GOT3 (cell line): ENCODE measurements around the gene ARHGEF28.

ENCODE experiments used
- DNase-seq: peaks from one replicate; lab custom pipeline; 2025; ENCODE audit warnings: mixed read lengths; lab: John Stamatoyannopoulos, UW

The ARHGEF28 gene

GRCh38 chr5:73777192-73777591, 151.2 kb downstream of the ARHGEF28 start:
- no peak for DNase-seq

DNA sequence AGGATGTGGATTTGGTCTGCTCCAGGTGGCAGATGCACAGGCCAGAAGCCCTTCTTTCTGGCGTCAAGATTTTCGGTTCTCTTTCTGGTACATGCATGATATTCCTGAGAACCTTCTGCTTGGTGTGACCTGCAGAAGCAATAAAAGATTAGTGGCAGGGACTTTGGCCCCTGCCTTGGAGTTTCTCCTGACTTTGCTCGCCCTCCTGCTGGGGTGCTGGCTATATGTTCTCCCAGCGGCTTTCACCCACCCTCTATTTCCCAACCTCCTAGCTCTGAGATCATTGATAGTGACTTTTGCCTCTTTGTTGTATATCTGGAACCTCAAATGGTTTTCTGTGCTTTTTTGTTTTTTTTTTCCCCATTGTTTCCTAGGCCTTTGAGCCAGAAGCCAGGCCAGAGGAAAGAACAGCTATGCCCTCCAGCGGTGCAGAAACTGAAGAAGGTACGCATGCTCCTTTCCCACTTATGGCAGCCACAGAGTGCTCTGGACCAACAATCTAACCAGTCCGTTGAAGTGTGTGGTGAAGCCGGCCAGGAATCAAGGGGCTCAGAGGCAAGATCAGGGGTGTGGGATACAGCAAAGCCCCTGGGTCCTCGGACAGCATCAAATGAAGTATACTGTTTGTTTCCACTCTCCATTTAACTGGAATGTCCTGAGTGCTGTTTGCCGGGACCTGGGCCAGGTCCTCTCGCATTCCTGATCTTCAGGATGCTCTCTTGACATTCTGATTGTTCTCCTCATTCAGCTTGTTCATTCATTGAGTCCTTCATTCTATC, 154.5 kb downstream of the ARHGEF28 start:
- DNase-seq, result no peak

DNA sequence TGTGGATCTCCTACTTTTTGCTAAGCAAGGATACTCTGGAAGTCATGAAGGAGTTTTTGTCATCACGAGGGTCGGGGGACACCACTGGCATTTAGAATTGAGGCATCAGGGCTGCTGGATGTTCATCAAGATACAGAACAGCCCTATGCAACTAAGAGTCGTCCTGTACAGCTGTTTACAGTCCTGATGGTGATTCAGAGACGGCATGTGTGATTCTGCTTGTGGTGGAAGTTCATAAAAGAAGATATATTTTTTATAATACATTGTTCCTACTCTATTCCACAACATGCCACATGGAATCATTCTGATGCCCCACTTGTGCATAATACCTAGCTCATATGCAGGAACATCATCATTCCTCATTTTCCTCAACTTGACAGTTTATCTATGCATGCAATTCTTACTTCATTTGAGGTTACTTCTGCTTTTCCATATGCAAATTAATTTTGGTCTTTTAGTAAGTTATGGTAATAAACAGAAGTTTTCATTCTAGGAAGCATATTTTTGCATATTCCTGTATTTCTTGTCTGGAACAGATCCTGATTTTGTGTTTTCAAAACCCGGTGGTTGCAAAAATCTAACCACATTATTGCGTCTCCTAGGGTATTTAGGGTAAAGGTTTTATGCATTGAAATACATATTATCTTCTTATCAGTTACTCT, 155.2 kb downstream of the ARHGEF28 start:
- DNase-seq, result no peak

DNA sequence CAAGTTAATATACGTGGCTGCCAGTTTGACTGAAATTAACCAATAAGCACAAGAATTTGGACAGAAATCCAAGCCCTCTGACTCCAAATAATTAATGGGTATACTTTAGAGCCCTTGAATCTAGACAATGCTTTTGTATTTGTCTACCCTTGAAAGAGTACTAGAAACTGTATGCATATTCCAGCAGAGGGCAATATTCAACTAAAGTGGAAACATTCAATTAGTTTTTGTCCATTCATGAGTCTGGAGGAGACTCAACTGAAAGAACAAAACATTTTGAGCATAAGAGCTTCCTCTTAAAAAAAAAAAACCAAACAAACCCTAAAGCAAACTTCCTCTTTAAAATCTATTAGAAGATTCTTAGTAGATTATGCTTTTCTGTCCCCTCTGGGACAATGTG, 157.8 kb downstream of the ARHGEF28 start:
- DNase-seq, result no peak

DNA sequence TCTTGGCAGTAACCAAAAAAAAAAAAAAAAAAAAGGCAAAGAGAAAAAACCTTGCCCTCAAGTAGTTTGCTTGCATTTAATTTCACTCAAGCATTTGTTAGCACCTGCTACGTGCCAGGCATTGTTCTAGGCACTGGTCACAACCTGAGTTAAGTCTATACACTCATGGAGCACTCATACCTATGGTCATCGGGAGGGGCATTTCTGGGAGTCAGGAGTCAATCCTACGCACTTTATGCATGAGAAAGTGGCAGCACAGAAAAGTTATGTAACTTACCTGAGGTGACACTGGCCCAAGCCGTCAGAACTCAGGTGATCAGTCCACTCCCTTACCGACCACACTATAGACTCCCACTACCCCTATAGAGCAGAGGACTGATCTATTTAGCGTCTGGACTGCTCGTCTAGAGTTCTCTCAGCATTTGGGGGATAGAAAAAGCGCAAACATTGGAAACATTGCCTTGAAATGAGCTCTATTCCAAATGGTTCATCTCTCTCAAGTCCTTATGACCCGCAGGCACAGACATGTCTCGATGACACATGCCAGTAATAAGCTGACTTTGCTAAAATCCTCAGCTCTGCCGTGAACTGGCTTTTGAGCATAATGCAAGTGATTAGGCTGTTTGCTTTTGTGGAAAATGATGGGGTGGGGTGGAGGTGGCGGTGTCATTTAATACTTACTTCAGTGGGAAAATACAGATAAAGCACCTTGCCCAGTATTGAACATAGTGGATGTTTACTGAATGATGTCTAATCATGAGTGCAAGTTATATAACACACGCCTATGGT, 160.2 kb downstream of the ARHGEF28 start:
- no peak for DNase-seq

DNA sequence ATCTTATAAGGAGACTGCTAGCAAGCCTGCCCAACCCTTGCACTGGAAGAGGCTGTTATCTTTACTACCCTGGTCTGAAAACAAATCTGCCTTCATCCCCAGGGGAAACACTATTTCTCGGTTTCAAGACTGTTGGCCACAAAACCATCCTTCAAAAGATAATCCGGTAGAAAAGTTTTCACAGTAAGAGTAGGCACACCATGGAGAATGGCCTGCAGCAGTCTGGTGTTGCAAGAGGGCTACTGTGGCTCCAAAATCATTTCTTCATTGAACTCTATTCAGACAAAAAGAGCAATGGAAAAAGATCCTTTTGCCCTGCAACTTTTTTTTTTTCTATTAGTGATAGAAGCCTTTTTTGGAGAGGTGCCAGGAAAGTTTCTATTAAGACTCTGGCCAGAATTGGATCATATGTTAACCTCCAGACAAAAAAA, 163.9 kb downstream of the ARHGEF28 start:
- no peak for DNase-seq

DNA sequence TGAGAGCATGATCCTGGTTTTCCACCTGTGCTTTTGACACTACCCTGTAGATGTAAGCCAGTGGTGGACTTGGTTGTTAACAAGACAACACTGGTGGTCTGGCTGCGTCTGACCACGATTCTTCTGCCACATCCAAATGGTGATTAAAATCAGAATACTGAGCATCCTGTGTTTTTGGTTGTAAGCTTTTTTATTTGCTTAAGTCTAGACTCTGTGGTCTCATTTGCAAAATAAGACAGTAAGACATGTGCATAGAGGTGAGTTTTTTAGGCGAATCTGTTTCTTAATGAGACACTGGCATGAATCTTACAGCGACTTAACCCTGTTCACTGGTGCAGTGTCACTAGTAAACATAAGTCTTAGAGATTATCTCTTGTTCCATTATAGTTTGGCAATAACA, 165.4 kb downstream of the ARHGEF28 start:
- no peak for DNase-seq

DNA sequence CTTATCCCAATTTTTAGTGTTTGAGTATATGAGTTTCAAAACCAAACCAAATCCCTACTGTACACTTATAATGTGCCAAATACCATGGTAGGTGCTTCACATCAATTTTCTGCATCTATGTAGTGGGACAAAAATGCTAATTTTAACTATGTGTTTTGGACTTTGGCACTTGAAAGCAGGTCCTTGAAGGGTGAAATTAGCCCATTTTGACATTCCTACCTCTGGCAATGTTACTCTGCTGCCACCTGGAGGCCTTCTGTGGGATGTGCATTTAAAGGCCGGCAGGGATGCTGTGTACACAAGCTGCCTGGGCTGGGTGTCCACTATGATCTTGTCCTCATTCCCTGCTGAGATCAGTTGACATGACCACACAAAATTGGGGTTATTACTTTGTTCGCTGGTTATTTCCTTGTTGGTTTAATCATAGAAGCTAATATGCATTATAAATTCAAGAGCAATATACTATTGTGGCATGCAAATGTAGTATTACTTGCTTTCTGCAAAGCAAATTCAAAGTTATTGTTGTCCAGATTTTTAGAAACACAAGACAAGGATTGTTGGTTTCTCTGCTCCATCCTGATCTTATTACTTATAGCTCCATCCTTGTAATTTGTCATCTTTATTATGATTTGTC, 166.8 kb downstream of the ARHGEF28 start:
- DNase-seq, result no peak

- no peak for DNase-seq
Observed at GRCh38 chr5:73793911-73794310, 167.9 kb downstream of the ARHGEF28 start.

DNA sequence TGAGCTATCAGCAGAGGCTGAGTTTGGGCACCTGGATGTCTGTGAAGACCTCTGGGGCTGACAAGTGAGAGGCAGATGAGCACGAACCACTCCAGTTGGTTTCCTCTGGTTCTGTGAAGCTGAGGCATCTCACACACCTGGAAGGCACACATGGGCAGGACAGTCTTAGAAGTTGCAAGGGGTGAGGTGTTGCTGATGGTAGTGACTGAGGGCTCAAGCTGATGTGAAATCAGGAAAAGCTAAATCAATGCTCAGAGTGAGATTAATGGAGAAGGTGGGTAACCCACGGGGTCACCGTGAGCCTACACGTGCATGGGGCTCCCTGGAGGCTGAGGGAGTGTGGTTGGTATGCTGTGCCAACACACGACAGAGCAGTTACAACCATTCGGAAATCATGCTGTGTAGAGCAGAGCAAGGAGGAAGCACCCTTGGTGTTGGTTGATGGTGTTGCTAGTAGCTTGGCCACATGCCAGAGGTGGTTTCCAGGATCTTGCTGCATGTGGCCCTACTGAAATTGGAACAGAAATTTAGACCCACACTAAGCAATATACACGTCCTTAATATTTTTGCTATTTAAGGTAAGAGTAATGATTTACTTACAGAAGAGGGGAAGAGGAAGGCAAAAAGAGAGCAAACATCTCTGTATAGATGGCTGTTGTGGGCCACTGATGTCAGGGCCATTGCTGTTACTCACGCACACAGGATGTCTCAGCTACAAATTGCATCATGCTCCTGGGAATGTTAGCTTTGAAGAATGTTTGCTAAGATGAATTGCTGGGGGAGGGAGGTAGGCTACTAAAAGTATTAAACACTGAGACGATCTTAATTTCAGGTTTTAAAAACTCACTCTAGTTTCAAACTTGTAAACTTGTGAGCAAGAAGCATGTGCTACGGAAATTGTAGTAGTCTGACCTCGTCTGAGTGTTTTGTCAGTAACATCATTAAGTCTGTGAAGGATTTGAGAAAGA, 170.5 kb downstream of the ARHGEF28 start:
- DNase-seq, result no peak

GRCh38 chr5:73797132-73797510, 171.1 kb downstream of the ARHGEF28 start:
- DNase-seq, result no peak

DNA sequence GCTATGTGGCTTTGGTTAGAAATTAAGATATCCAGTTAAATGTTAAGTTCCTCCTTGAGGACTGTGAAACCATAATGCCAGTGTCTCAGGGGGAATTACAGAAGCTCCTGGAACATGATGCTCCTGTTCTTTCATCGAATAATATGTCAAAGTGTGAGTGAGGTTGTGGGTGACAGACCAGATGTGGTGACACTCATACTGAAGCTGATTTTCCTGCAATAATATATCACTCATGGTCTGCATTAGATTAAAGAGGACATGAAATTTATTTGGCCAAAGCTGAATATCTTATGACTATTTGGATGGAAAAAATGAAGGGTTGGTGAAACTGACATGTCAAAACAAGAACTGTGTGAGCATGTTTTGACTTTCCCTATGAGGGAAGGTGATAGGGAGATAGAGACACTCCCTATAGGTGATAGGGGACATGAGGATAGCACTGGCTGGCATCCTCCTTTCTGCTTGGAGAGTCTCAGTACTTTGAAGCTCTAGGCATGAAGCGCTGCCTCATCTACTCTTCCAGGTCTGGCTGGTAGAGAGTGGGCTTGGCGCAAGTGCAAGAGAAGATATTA, 173.5 kb downstream of the ARHGEF28 start:
- DNase-seq, result no peak

- DNase-seq, result no peak
Observed at GRCh38 chr5:73801686-73802085, 175.7 kb downstream of the ARHGEF28 start.

DNA sequence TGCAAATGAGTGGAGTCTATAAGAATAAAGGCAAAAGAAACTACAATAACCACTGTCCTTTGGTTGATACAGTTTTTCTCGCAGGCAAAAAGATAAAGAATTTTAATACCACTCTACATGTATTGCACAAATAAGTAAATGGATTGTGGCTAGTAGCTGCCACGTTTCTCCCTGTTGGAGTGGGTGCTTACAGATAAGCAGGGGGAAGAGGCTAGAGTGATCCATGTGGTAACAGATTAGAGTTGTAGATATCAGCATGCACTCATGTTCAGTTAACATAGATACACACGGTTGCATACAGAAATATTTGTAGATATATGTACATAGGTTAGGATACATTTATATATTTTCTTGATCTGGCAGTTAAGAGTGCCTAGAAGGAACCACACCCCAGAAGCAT, 179.5 kb downstream of the ARHGEF28 start:
- no peak for DNase-seq

DNA sequence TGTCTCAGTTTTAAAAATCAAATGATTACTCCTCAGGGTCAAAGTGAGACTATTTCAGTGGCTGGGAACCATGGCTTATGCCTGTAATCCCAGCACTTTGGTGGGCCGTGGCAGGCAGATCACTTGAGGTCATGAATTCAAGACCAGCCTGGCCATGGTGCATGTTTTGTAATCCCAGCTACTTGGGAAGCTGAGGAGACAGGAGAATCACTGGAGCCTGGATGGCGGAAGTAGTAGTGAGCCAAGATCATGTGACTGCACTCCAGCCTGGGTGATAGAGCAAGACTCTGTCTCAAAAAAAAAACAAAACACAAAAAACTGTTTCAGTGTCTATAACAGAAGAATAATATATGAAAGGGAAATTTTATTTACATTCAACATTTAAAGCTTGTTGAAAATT, 182.9 kb downstream of the ARHGEF28 start:
- DNase-seq, result no peak

DNA sequence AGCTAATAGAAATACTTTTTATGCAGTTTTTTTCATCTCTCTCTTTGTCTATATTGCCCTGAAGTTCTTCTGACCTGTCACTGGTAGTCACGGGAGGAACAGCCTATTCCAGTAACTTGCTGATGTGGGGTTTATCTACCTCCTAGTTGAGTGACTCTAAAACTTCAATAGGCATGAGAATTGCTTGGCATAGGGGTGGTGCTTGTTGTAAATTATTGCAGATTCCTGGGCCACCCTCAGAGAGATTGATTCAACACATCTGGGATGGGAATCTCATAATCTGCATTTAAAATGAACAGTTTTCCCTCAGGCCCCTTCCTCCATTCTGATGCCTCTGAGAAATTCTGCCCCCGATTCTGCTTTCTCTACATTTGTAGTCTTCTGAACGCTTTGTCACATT, 184.4 kb downstream of the ARHGEF28 start:
- DNase-seq, result no peak

- DNase-seq, result no peak
Observed at GRCh38 chr5:73812457-73812856, 186.5 kb downstream of the ARHGEF28 start.

DNA sequence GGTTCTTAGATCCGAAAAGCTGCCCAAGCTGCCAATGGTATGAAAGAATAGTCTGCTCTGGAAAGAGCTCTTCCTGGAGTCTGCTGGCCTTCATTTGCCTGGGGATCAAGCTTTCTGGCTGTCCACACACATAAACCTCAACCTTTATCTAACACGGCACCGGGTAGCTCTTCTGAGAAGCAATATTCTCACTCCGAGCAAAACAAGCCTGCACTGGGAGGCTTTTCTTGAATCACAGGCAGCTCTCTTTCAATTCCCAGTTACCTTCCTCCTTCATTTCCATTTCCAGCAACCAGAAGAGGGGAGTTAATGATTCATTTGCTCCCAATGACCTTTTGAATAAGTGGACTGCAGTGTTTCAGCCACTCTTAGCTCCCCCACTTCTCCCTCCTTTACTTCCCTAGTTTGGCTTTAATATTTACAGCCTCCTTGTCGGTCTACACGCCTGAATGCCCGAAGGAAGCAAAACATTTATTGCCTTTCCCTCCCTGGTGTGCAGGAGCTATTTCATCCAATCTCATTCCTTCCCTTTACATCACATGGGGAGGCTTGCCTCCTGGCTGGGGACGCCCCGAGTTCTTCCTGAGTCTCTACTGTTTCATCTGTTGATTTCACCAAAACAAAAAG, 187.1 kb downstream of the ARHGEF28 start:
- no peak for DNase-seq

DNA sequence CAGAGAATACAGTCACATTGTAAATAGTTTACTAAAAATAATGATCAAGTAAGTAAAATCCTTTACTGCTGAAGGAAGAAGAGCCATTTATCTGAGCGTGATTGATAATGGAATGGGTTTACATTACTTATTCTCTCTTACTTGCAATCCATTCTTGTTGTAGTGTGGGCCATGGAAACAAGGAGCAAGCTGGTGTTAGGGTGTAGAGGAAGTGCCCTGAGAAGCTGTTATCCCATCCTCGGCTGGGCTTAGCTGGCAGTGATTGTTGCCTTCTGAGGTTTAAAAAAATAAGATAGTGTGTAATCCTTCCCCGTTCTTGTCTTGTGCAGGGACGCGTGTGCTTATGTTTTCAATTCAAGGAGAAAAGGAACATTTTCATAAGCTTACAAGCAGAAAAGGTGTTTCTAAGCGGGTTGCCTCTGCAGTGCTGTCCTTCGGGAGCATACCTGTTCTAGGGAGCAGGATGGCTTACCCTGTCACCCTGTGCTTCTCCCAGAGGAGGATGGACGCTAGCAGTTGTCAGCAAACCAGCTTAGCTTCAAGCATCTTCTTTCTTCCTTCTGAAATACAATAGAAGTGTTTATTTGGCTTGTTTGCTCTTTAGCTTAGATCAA, 188.3 kb downstream of the ARHGEF28 start:
- DNase-seq, result no peak

DNA sequence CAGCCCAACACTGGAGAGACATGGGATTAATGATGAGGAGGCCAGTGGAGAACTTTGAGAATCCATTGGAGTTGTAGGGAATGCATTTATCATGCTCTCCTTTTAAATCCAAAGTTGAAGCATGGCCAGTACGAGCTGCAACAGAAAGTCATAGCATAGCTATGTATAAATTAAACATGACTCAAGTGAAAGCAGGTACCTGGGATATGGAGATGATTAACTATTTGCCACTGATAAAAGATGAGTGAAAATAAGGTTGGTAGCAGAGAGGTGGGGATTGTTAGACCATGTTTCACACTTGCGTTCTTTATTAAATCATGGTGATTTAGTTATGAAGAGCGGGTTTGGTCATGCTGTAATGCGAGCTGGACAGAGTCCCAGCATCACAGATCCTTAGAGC, 189.6 kb downstream of the ARHGEF28 start:
- no peak for DNase-seq
